Measurements from ENCODE around the gene ZBTB7A. TPM values are rescaled to one million over a fixed set of nuclear protein-coding genes. Genes with fewer than 3 reads are reported as not detected.
A peak's percentile ranks its signal among the peaks of the same experiment; 100 is the strongest.

ZBTB7A gene
- total RNA-seq, 4 donors from 2014 or later, result 60.5 to 187 (median 81.2) TPM

DNA sequence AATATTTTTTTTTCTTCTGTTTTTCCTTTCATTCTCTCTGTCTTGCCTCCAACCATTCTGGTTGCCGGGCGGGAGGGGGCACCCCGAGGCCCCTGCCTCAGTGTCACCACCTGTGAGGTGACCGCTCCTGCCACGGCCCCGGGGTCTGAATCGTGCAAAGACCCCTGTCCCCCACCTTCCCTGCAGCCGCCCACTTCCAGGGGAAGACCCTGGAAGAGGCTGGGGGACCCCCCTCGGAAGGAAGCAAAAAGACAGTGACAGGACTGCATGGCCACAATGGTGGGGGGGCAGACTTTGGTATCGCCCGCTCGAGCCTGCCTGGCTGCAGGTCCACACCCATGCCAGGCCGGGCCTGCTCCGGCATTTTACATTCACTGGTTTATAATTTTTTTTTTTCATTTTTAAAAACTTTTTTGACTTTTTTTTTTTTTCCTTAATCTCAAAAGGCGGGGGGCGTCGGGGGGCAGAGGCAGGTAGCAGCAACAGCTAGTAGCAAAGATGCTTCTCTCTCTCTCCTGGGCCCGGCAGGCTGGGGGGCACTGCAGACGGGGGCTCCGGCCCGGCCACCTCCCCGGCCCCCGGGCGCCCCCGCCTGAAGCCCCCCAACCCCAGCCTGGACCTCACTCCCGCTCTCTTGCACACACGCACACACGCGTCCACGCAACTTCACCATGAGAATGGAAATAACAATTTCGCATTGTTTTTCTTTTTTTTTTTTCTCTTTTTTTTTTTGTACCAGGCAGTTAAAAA is 22.6 kb downstream of the ZBTB7A start:
- peaks cover 0 to 71% (median 13%) of the 10 kb centered on the region in 3 donors for H3K36me3 ChIP-seq

GRCh38 chr19:4043401-4043800 is 23.3 kb downstream of the ZBTB7A start:
- Histone ChIP-seq H3K27ac (peak overlapping the region in 2 of 4 donors; percentile 54 to 61), H3K9me3 (no peaks in the 10 kb centered on the region), H3K4me3 (no peak overlapping the region), H3K4me1 (peaks cover 13 to 53% (median 18%) of the 10 kb centered on the region in 3 donors), H3K36me3 (peaks cover 0 to 70% (median 13%) of the 10 kb centered on the region in 3 donors), H3K27me3 (no peaks in the 10 kb centered on the region)
- intact Hi-C loops (cut with DNase I), result no loop called here
- whole genome bisulfite sequencing, 2 donors, result 60 to 64% methylated on average over 1 to 4 of the region's 11 CpGs
- no peak for TF ChIP-seq POLR2A (IDR thresholded peaks at IDR 0.05)
- TF ChIP-seq, protein P1, sequence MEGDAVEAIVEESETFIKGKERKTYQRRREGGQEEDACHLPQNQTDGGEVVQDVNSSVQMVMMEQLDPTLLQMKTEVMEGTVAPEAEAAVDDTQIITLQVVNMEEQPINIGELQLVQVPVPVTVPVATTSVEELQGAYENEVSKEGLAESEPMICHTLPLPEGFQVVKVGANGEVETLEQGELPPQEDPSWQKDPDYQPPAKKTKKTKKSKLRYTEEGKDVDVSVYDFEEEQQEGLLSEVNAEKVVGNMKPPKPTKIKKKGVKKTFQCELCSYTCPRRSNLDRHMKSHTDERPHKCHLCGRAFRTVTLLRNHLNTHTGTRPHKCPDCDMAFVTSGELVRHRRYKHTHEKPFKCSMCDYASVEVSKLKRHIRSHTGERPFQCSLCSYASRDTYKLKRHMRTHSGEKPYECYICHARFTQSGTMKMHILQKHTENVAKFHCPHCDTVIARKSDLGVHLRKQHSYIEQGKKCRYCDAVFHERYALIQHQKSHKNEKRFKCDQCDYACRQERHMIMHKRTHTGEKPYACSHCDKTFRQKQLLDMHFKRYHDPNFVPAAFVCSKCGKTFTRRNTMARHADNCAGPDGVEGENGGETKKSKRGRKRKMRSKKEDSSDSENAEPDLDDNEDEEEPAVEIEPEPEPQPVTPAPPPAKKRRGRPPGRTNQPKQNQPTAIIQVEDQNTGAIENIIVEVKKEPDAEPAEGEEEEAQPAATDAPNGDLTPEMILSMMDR (IDR thresholded peaks at IDR 0.05), result no peak
- DNase-seq, result no peak

More for the DNA sequence above, 22.6 kb downstream of the ZBTB7A start:
- Histone ChIP-seq H3K4me1 (peaks cover 13 to 59% (median 18%) of the 10 kb centered on the region in 3 donors), H3K27me3 (no peaks in the 10 kb centered on the region), H3K9me3 (no peaks in the 10 kb centered on the region), H3K4me3 (no peak overlapping the region), H3K27ac (peak overlapping the region in 2 of 4 donors; percentile 3 to 34)
- TF ChIP-seq, protein P1 (IDR thresholded peaks at IDR 0.05), result no peak
- TF ChIP-seq POLR2A (IDR thresholded peaks at IDR 0.05), result no peak
- DNase-seq, result no peak
- intact Hi-C loops (cut with DNase I), result no loop called here
- 68 to 83% methylated on average over 20 to 21 of the region's 31 CpGs for WGBS, 2 donors

DNA sequence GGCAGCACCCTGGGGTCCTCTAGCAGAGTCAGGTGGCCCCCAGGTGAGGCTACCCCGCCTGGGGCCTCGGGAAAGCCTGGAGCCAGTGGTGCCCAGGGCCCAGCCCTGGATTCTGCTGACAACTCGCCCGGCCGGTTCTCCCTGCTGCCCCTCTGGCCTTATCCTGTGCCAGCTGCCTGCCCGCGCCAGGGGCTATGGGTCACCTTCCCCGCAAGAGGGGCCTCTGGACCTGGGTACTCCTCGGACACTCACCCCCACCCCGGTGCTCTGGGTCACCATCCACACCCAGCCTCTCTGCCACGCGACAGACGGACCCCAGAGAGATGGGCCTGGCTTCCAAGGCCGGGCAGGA is 24.0 kb downstream of the ZBTB7A start:
- no peak for TF ChIP-seq POLR2A (IDR thresholded peaks at IDR 0.05)
- TF ChIP-seq, protein P1 (IDR thresholded peaks at IDR 0.05), result no peak

DNA sequence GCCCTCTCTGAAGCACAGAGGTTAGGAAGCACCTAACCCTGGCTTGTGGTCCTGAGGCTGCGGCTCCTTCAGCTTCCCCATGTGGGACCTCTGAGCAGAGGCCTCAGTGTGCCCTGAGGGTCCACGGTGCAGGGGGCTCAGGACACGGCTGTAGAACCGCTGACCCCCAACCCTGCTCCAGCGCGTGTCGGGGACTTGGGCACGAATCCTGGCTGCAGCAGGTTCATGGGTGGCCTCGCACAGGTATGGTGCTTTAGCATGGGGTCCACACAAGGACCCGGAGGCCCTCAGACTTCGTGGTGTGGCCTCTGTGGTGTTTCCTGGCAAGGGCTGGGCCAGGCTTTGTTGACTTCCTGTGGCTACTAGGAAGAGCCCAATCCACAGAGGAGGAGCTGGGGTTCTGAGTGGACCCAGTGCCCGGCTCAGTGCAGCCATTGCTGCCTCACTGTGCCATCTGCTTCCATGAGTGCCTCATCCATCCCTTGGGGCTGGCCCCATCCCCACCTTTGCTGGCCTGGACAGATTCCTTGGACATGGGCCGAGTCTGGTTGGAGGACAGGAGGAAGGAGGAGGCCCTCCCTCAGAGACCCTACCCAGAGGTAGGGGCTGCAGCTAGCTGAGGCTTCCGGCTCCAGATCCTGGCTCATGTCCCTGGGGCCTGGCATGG is 24.5 kb downstream of the ZBTB7A start:
- intact Hi-C loops (cut with DNase I), result no loop called here
- DNase-seq, result no peak

More for the DNA sequence above, 24.0 kb downstream of the ZBTB7A start:
- DNase-seq, result no peak
- Histone ChIP-seq H3K4me3 (no peak overlapping the region), H3K27ac (peak overlapping the region; percentile 29 to 61 (median 51)), H3K9me3 (no peaks in the 10 kb centered on the region), H3K27me3 (no peaks in the 10 kb centered on the region), H3K36me3 (peaks cover 0 to 70% (median 13%) of the 10 kb centered on the region in 3 donors), H3K4me1 (peaks cover 13 to 49% (median 18%) of the 10 kb centered on the region in 3 donors)
- 33% methylated on average over 3 to 9 of the region's 14 CpGs for WGBS, 2 donors
- intact Hi-C loops (cut with DNase I), result no loop called here

More for the DNA sequence above, 24.5 kb downstream of the ZBTB7A start:
- H3K4me1 ChIP-seq, result peaks cover 13 to 48% (median 18%) of the 10 kb centered on the region in 3 donors
- H3K4me3 ChIP-seq, result no peak overlapping the region
- peak overlapping the region; percentile 29 to 61 (median 51) for H3K27ac ChIP-seq
- H3K27me3 ChIP-seq, result no peaks in the 10 kb centered on the region
- WGBS, 2 donors, result 80% methylated on average over 2 of the region's 14 CpGs; no CpG with 5 or more reads in 1 of the 2 donors
- peaks cover 4 to 70% (median 11%) of the 10 kb centered on the region in 3 donors for H3K36me3 ChIP-seq
- no peaks in the 10 kb centered on the region for H3K9me3 ChIP-seq
- TF ChIP-seq, protein P1 (IDR thresholded peaks at IDR 0.05), result no peak
- no peak for TF ChIP-seq POLR2A (IDR thresholded peaks at IDR 0.05)

Data from esophagus squamous epithelium (tissue), 5 donors.